ENCODE measurements around the gene PP2D1.
"Not testable (repeated sequence)": the region's sequence is repeated elsewhere in the genome, so short reads cannot be mapped to it uniquely, and the experiment has no call there.

PP2D1 gene

DNA sequence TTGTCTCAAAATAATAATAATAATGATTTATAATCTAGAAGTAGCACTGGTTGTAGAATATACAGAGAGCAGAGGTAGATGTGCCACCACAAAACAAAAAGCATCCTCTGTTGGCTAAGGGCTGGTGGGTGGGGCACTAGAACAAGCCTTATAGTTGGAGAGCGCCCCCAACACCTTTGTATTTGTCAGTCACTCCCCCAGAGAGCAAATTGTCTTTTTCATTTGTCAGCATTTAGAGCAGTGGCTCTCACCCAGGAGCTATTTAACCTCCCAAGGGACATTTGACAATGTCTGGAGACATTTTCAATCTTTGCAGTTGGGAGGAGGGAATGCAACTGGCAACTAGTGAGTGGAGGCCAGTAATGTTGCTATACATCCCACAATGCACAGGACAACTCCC, 34.5 kb upstream of the PP2D1 start:
- Mint-ChIP-seq H3K4me1 (peaks cover 85% of the 10 kb centered on the region), H3K9me3 (no peaks in the 10 kb centered on the region), H3K27me3 (no peaks in the 10 kb centered on the region), H3K4me3 (no peak overlapping the region), H3K27ac (no peak overlapping the region), H3K36me3 (ENCODE audit: low read depth) (no peaks in the 10 kb centered on the region)
- DNase-seq (no peak), ATAC-seq (no peak)

DNA sequence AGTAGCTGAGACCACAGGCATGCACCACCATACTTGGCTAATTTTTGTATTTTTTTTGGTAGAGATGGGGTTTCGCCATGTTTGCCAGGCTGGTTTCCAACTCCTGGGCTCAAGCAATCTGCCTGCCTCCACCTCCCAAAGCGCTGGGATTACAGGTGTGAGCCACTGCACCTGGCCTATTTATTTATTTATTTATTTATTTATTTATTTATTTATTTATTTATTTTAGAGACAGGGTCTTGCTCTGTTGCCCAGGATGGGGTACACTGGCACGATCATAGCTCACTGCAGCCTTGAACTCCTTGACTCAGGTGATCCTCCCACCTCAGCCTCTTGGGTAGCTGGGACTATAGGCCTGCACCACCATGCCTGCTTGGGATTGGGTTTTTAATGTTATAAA, 33.1 kb upstream of the PP2D1 start:
- not testable (repeated sequence) for H3K36me3 Mint-ChIP-seq (ENCODE audit: low read depth)
- peaks cover 77% of the 10 kb centered on the region for H3K4me1 Mint-ChIP-seq

DNA sequence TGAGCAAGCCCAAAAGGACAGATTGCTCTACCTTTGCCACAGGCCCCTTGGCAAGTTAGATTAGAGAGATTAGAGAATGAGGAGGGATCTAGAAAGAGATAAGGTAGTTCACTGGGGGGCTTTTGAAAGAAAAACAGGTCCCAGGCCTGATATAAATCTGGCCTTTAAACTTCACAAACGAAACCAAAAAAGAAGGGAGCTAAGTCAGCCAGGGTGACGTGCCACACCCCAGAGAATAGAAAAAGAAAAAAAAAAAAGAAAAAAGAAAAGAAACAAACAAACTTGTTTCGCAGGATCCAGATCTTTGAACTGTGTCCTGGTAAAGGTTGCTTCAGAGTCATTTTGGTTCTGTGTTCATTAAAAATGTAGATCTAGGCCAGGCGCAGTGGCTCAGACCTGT, 31.8 kb upstream of the PP2D1 start:
- peak overlapping the region; percentile 88 for H3K27ac Mint-ChIP-seq
- no peak for DNase-seq
- peaks cover 73% of the 10 kb centered on the region for H3K4me1 Mint-ChIP-seq
- peak overlapping the region; percentile 79 for H3K4me3 Mint-ChIP-seq
- H3K27me3 Mint-ChIP-seq = no peaks in the 10 kb centered on the region
- H3K36me3 Mint-ChIP-seq (ENCODE audit: low read depth) = no peaks in the 10 kb centered on the region
- H3K9me3 Mint-ChIP-seq = no peaks in the 10 kb centered on the region
- ATAC-seq = no peak

More for the DNA sequence above, 33.1 kb upstream of the PP2D1 start:
- H3K27me3 Mint-ChIP-seq, DNase-seq, H3K9me3 Mint-ChIP-seq, H3K27ac Mint-ChIP-seq, ATAC-seq, H3K4me3 Mint-ChIP-seq: not testable (repeated sequence)

DNA sequence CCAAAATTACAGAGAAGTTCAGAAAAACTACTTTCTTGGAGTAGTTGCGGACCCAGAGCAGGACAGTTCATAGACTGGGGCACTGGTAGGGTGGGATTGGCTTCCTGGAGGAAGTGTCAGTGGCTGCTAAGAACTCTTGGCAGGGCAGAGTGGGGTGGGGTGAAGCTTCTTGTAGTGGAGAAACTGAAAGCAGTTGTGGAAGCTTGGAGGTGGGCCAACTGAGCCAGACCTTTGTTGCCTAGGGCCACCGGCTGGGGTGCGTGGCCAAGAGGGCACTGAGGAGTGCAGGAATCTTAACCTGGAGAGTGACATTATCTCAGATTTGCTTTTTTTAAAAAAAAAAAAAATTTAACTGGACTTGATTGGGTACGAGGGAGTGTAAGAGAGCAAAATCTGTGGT, 31.3 kb upstream of the PP2D1 start:
- Mint-ChIP-seq H3K4me1 (peaks cover 73% of the 10 kb centered on the region), H3K27me3 (no peaks in the 10 kb centered on the region), H3K27ac (peak overlapping the region; percentile 88), H3K36me3 (ENCODE audit: low read depth) (no peaks in the 10 kb centered on the region), H3K4me3 (peak overlapping the region; percentile 79), H3K9me3 (no peaks in the 10 kb centered on the region)
- DNase-seq (peak; percentile 56), ATAC-seq (peak; percentile 7)

DNA sequence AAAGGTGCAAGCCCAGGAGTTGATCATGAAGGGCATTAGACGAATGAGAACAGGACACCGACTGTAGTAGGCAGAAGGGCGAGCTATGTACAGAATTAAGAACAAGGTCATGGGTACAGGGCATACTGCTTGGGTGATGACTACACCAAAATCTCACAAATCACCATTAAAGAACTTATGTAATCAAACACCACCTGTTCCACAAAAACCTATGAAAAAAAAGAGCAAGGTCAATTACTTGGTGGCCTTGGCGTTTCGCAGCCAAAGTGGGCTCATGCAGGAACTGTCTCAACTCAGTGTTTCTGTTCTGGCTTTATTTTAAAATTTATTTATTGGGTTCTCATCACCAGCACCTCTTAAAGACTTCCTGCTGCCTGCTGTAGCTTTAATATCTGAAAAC, 30.3 kb upstream of the PP2D1 start:
- DNase-seq (no peak), ATAC-seq (no peak)
- H3K4me3 Mint-ChIP-seq = peak overlapping the region; percentile 90
- no peaks in the 10 kb centered on the region for H3K27me3 Mint-ChIP-seq
- H3K4me1 Mint-ChIP-seq = peaks cover 69% of the 10 kb centered on the region
- H3K9me3 Mint-ChIP-seq = no peaks in the 10 kb centered on the region
- no peaks in the 10 kb centered on the region for H3K36me3 Mint-ChIP-seq (ENCODE audit: low read depth)
- H3K27ac Mint-ChIP-seq = peak overlapping the region; percentile 62

DNA sequence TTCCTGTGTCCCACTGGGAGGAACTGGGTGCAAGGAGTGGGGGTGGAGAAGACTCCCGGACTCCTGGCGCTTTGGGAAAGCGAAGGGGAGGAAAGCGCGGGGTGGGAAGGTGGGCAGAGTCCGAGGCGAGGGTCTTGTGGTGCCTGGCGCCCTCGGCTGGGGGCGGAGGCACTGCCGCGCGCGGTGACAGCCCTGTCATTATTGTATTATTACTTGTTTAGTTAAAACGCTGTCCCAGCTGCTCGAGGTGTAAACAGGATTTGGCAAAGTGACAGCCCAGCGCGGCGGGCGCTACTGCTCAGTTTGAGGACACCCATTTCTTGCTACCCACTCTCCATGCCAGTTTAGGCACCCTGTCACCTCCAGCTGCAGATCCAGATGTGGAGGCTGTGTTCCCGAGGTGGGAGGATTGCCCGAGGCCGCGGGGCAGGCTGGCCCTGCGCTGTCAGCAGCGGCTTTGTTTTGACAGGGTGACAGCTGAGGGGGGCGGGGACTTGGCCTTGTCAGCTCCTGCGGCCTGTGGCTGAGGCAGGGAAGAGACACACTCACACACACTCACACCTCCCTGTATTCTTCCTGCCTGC, 29.2 kb upstream of the PP2D1 start:
- no peaks in the 10 kb centered on the region for H3K36me3 Mint-ChIP-seq (ENCODE audit: low read depth)
- DNase-seq = peak; percentile 84
- H3K27me3 Mint-ChIP-seq = no peaks in the 10 kb centered on the region
- peak overlapping the region; percentile 90 for H3K4me3 Mint-ChIP-seq
- peaks cover 59% of the 10 kb centered on the region for H3K4me1 Mint-ChIP-seq
- H3K9me3 Mint-ChIP-seq = no peaks in the 10 kb centered on the region
- H3K27ac Mint-ChIP-seq = peak overlapping the region; percentile 89
- peak; percentile 64 for ATAC-seq

DNA sequence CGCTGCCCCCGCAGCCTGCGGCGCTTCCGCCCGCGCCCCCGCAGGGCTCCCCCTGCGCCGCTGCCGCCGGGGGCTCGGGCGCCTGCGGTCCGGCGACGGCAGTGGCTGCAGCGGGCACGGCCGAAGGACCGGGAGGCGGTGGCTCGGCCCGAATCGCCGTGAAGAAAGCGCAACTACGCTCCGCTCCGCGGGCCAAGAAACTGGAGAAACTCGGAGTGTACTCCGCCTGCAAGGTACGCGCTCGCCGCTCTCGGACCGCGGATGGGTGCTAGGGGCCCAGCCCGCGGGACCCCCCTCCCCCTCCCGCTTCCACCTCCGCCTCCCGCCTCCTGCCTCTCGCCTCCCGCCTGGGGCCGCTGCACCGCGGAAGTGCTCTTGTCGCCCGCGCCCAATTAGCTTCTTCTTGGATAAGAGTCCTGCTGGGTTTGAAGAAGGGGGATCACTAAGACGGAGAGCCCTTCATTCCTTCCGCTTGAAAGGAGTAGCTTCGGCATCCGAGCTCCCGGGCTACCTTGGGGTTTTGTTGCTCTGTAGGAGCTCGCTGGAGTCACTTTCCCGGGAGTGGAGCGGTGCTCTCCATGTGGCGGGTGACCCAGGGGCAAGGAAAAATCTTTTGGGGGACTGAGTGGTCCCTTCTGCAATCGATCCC, 28.6 kb upstream of the PP2D1 start:
- ATAC-seq (peak; percentile 25), DNase-seq (peak; percentile 75)
- H3K27me3 Mint-ChIP-seq = no peaks in the 10 kb centered on the region
- H3K27ac Mint-ChIP-seq = peak overlapping the region; percentile 89
- H3K36me3 Mint-ChIP-seq (ENCODE audit: low read depth) = no peaks in the 10 kb centered on the region
- H3K4me1 Mint-ChIP-seq = peaks cover 53% of the 10 kb centered on the region
- no peaks in the 10 kb centered on the region for H3K9me3 Mint-ChIP-seq
- H3K4me3 Mint-ChIP-seq = peak overlapping the region; percentile 90

DNA sequence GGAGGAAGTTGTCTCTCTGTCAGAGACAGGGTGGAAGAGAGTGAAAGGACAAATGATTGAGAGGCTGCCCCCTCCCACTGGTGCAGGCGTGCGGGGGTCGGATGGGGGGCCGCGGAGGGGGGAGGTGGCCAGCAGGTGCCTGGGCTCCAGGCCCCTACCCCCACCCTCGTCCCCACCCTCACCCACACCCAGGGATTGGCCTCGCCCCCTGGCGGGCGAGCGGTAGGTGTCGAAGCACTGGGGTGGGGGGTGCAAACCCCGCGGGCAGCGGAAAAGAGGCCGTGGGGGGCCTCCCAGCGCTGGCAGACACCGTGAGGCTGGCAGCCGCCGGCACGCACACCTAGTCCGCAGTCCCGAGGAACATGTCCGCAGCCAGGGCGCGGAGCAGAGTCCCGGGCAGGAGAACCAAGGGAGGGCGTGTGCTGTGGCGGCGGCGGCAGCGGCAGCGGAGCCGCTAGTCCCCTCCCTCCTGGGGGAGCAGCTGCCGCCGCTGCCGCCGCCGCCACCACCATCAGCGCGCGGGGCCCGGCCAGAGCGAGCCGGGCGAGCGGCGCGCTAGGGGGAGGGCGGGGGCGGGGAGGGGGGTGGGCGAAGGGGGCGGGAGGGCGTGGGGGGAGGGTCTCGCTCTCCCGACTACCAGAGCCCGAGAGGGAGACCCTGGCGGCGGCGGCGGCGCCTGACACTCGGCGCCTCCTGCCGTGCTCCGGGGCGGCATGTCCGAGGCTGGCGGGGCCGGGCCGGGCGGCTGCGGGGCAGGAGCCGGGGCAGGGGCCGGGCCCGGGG, 27.9 kb upstream of the PP2D1 start, which contains the start of gene KAT2B:
Gene KAT2B (plus strand): TSS at position 682 of the 783 bp plus-strand sequence. CDS start 32 bp downstream, at position 714.
- Mint-ChIP-seq H3K36me3 (ENCODE audit: low read depth) (no peaks in the 10 kb centered on the region), H3K4me3 (peak within 1 kb of the TSS; percentile 90), H3K4me1 (peaks cover 49% of the 10 kb centered on the region), H3K27ac (peak within 1 kb of the TSS; percentile 89), H3K27me3 (no peaks in the 10 kb centered on the region), H3K9me3 (no peaks in the 10 kb centered on the region)
- DNase-seq = peak; percentile 84
- ATAC-seq = peak; percentile 70

DNA sequence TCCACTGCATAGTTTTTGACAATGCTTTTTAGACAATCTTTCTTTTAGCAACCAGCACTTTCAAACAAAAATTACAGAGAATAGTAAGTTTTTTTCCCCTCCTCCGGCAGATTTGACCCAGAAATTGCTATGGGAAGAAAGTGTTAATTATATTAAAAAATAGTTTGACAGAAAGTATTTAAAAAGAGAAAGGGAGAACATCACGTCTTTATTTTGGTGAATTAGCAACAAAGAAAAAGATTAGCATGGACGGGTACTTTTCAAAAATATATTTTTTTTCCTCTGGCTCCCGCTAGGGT, 27.4 kb upstream of the PP2D1 start:
- H3K4me3 Mint-ChIP-seq = peak overlapping the region; percentile 81
- no peaks in the 10 kb centered on the region for H3K9me3 Mint-ChIP-seq
- H3K27ac Mint-ChIP-seq = peak overlapping the region; percentile 84
- no peaks in the 10 kb centered on the region for H3K27me3 Mint-ChIP-seq
- H3K4me1 Mint-ChIP-seq = peaks cover 44% of the 10 kb centered on the region
- ATAC-seq (no peak), DNase-seq (no peak)
- H3K36me3 Mint-ChIP-seq (ENCODE audit: low read depth) = no peaks in the 10 kb centered on the region

DNA sequence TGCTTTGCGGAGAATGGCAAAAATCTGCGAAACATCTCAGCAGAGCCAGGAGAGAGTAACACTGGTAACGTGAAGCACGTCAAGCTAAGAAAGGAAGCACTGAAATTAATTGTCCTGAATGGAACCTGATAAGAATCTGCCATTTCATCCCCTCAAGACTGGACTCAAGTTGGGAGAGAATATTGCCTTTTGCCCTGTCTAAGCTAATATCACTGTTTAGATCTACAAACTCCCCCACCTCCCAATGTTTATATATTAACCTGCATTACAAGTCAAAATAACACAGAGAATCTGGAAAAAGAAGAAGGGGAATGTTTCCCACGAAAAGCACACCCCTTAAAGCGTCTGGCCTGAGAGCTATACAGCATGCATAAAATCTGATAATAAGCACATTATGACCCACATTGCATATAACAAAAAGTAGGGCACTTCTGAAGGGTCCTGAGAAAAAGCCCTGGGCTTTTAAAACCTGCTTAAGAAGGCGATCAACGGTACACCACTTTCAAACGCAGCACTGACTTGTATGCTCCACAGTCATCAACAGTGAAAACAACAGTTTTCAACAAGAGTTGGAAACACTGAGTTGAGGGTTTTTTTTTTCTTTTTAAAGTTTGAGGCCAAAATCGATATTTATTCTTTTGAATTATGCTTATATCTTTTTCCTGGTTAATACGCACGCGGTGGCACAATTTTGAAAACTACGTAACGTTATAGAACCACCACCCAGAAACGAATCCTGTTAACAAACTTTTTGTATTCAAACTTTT, 26.8 kb upstream of the PP2D1 start:
- Mint-ChIP-seq H3K9me3 (no peaks in the 10 kb centered on the region), H3K27me3 (no peaks in the 10 kb centered on the region), H3K4me3 (peak overlapping the region; percentile 81), H3K27ac (peak overlapping the region; percentile 84), H3K4me1 (peaks cover 38% of the 10 kb centered on the region), H3K36me3 (ENCODE audit: low read depth) (no peaks in the 10 kb centered on the region)
- ATAC-seq (no peak), DNase-seq (no peak)

DNA sequence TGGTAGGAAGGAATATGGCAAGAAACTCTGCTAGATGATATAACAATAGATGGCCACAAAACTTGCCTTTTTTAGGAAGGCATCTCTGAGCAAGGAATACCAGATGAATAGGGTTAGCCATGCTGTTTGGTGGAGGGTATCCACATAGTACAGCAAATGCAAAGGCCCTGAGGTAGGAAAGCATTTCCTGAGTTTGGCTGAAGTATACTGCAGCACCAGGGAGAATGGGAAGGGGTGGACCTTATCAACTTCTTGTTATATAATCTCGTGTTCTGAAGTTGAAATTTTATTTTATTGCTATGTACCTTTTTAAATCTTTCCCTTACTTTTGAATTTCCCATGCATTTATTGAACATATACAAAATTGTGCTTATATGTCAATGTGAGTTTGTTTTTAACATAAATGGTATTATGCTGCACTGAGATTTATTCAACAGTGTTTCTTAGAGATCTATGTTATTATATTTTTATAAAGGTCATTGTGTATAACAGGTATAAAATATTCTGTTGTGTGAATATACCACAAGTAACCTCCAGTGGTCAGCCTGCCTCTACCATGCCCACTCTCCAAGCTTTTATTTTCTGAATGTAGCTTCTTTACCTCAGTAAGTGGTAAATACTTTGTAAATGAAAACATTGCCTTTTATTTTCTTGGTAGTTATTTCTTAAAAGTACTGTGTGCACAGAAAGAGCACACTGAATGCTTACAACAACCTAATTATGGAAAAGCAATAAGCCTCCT, 25.4 kb upstream of the PP2D1 start:
- no peaks in the 10 kb centered on the region for H3K27me3 Mint-ChIP-seq
- DNase-seq (no peak), ATAC-seq (no peak)
- H3K4me1 Mint-ChIP-seq = peaks cover 25% of the 10 kb centered on the region
- H3K36me3 Mint-ChIP-seq (ENCODE audit: low read depth) = no peaks in the 10 kb centered on the region
- no peak overlapping the region for H3K4me3 Mint-ChIP-seq
- peak overlapping the region; percentile 19 for H3K27ac Mint-ChIP-seq
- H3K9me3 Mint-ChIP-seq = no peaks in the 10 kb centered on the region

DNA sequence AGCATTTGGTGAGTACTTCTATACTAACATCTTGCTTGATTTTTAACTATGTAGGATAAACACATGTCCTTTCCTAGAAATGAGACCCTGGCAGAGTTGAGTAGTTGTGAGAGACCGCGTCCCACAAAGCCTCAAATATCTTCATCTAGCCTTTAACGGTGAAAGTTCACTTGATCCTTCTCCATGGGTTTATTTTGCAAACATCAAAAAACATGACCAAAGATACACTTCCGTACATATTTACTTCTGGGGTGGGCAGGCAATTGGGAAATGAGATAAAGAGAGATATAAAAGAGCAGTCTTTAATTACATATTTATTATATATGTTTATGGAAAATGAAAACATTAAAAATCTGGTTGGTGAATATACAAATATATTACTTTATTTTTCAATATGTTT, 23.0 kb upstream of the PP2D1 start:
- no peak overlapping the region for H3K4me3 Mint-ChIP-seq
- no peaks in the 10 kb centered on the region for H3K27me3 Mint-ChIP-seq
- no peaks in the 10 kb centered on the region for H3K9me3 Mint-ChIP-seq
- H3K36me3 Mint-ChIP-seq (ENCODE audit: low read depth) = no peaks in the 10 kb centered on the region
- no peak for DNase-seq
- H3K4me1 Mint-ChIP-seq = peaks cover 14% of the 10 kb centered on the region
- no peak for ATAC-seq
- no peak overlapping the region for H3K27ac Mint-ChIP-seq

DNA sequence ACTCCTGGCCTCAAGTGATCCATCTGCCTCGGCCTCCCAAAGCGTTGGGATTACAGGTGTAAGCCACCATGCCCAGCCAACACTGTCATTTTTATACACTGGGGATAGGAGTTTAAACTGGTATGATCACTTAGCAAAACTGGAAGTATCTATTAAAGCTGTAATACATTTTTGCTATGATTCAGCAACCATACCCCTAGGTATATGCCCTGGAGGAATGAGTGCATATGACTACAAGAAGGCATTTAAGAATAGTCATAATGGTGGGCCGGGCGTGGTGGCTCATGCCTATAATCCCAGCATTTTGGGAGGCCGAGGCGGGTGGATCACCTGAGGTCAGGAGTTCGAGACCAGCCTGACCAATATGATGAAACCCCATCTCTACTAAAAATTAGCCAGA, 19.9 kb upstream of the PP2D1 start:
- H3K4me1 Mint-ChIP-seq; H3K4me3 Mint-ChIP-seq; ATAC-seq; H3K36me3 Mint-ChIP-seq (ENCODE audit: low read depth); H3K9me3 Mint-ChIP-seq; DNase-seq; H3K27ac Mint-ChIP-seq; H3K27me3 Mint-ChIP-seq: not testable (repeated sequence)

DNA sequence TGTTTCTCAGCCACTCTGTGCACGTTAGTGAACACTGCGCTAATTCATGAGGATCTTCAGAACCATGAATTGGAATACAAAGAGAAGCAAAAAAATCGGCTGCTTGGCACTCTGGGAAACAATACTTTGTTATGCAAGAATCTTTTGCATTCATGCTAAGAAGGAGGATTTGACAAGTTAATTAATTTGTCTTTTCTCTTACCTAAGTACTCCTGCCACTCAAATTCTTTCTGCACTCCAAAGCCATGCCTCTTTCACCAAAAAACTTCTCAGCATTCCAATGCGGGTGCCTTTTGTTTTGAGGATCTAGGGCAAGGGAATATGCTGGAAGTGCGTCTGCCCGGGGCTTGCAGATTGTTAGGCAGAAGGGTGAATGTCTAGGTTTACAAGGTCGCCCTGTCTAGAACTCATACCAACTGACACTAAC, 16.9 kb upstream of the PP2D1 start:
- ATAC-seq (no peak), DNase-seq (no peak)
- Mint-ChIP-seq H3K4me1 (no peaks in the 10 kb centered on the region), H3K27ac (no peak overlapping the region), H3K27me3 (no peaks in the 10 kb centered on the region), H3K9me3 (no peaks in the 10 kb centered on the region), H3K36me3 (ENCODE audit: low read depth) (no peaks in the 10 kb centered on the region), H3K4me3 (no peak overlapping the region)

Measured in activated naive CD8-positive, alpha-beta T cell treated with anti-CD3 and anti-CD28 coated beads, Interleukin-2, amount 50 U/mL, for 24 hours (primary cell).